Measurements from ENCODE around the gene CSRP2. TPM values are rescaled to one million over a fixed set of nuclear protein-coding genes. Genes with fewer than 3 reads are reported as not detected.

CSRP2 gene
- polyA plus RNA-seq, 1 donor (not counting 4 experiments of a cell fraction or from before 2014, with no cell fraction given) = 74.9 TPM

GRCh38 chr12:76908303-76909017 lies 29.6 kb upstream of the CSRP2 start:
- DNase-seq (ENCODE audit: low read depth, low spot score) (no peak), FAIRE-seq (no peak)
- H3K4me2 ChIP-seq (ENCODE audit: control insufficient read depth, extremely low read depth, insufficient read depth, low read depth, low read length) = no peak overlapping the region
- no peak overlapping the region for H3K4me3 ChIP-seq (ENCODE audit: control insufficient read depth in 2 of 3, extremely low read depth in 1 of 3, insufficient read depth in 2 of 3, low read depth in 1 of 3, low read length in 3 of 3)
- no peaks in the 10 kb centered on the region for H3K9me1 ChIP-seq (ENCODE audit: control insufficient read depth, extremely low read depth, insufficient read depth, low read length)
- H3K36me3 ChIP-seq (ENCODE audit: control insufficient read depth in 2 of 2, extremely low read depth in 1 of 2, insufficient read depth in 2 of 2, low read length in 2 of 2) = no peaks in the 10 kb centered on the region
- H2AFZ ChIP-seq (ENCODE audit: control insufficient read depth, low read length) = no peak overlapping the region
- H3K9me3 ChIP-seq (ENCODE audit: control insufficient read depth, low read depth, low read length) = no peaks in the 10 kb centered on the region
- no peak for TF ChIP-seq CTCF (optimal IDR thresholded peaks at IDR 0.05 in 1 of 3, IDR thresholded peaks at IDR 0.05 in 1 of 3, conservative IDR thresholded peaks at IDR 0.05 in 1 of 3; ENCODE audit: extremely low read depth in 1 of 3, insufficient read depth in 2 of 3, low read length in 3 of 3)
- no peak for TF ChIP-seq EZH2 (IDR thresholded peaks at IDR 0.05; ENCODE audit: low read length)
- dilution Hi-C loops (cut with MboI; ENCODE audit: extremely low pct_ligation_motif_present, low sequenced_read_pairs) = no loop called here
- H3K27me3 ChIP-seq (ENCODE audit: control insufficient read depth, extremely low read depth, insufficient read depth, low read length) = peaks cover 2% of the 10 kb centered on the region
- H3K9ac ChIP-seq (ENCODE audit: control insufficient read depth, extremely low read depth, insufficient read depth, low read length) = no peak overlapping the region
- H3K4me1 ChIP-seq (ENCODE audit: control insufficient read depth, extremely low read depth, insufficient read depth, low read length) = no peaks in the 10 kb centered on the region
- H4K20me1 ChIP-seq (ENCODE audit: control insufficient read depth, extremely low read depth, insufficient read depth, low read length) = no peaks in the 10 kb centered on the region
- H3K79me2 ChIP-seq (ENCODE audit: control insufficient read depth, insufficient read depth, low read length) = no peaks in the 10 kb centered on the region
- no peak overlapping the region for H3K27ac ChIP-seq (ENCODE audit: control insufficient read depth, insufficient read depth, low read length)

GRCh38 chr12:76901628-76902380 lies 23.0 kb upstream of the CSRP2 start:
- no peaks in the 10 kb centered on the region for H3K4me1 ChIP-seq (ENCODE audit: control insufficient read depth, extremely low read depth, insufficient read depth, low read length)
- H3K79me2 ChIP-seq (ENCODE audit: control insufficient read depth, insufficient read depth, low read length) = no peaks in the 10 kb centered on the region
- TF ChIP-seq EZH2 (IDR thresholded peaks at IDR 0.05; ENCODE audit: low read length) (no peak), CTCF (optimal IDR thresholded peaks at IDR 0.05 in 1 of 3, IDR thresholded peaks at IDR 0.05 in 1 of 3, conservative IDR thresholded peaks at IDR 0.05 in 1 of 3; ENCODE audit: extremely low read depth in 1 of 3, insufficient read depth in 2 of 3, low read length in 3 of 3) (no peak)
- dilution Hi-C loops (cut with MboI; ENCODE audit: extremely low pct_ligation_motif_present, low sequenced_read_pairs) = no loop called here
- H3K27me3 ChIP-seq (ENCODE audit: control insufficient read depth, extremely low read depth, insufficient read depth, low read length) = no peaks in the 10 kb centered on the region
- H4K20me1 ChIP-seq (ENCODE audit: control insufficient read depth, extremely low read depth, insufficient read depth, low read length) = no peaks in the 10 kb centered on the region
- H3K9me3 ChIP-seq (ENCODE audit: control insufficient read depth, low read depth, low read length) = no peaks in the 10 kb centered on the region
- H3K9me1 ChIP-seq (ENCODE audit: control insufficient read depth, extremely low read depth, insufficient read depth, low read length) = no peaks in the 10 kb centered on the region
- H3K4me3 ChIP-seq (ENCODE audit: control insufficient read depth in 2 of 3, extremely low read depth in 1 of 3, insufficient read depth in 2 of 3, low read depth in 1 of 3, low read length in 3 of 3) = no peak overlapping the region
- no peak overlapping the region for H3K4me2 ChIP-seq (ENCODE audit: control insufficient read depth, extremely low read depth, insufficient read depth, low read depth, low read length)
- H2AFZ ChIP-seq (ENCODE audit: control insufficient read depth, low read length) = no peak overlapping the region
- FAIRE-seq (no peak), DNase-seq (ENCODE audit: low read depth, low spot score) (no peak)
- H3K27ac ChIP-seq (ENCODE audit: control insufficient read depth, insufficient read depth, low read length) = no peak overlapping the region
- H3K36me3 ChIP-seq (ENCODE audit: control insufficient read depth in 2 of 2, extremely low read depth in 1 of 2, insufficient read depth in 2 of 2, low read length in 2 of 2) = no peaks in the 10 kb centered on the region
- H3K9ac ChIP-seq (ENCODE audit: control insufficient read depth, extremely low read depth, insufficient read depth, low read length) = no peak overlapping the region

Measured in keratinocyte (primary cell).